ENCODE data around the gene RNF114. TPM values are rescaled to one million over a fixed set of nuclear protein-coding genes. Genes with fewer than 3 reads are reported as not detected.

The RNF114 gene
- total RNA-seq, 5 donors from 2014 or later (not counting 1 experiment from before 2014, with no cell fraction given), result 83.5 to 109 (median 95.7) TPM

DNA sequence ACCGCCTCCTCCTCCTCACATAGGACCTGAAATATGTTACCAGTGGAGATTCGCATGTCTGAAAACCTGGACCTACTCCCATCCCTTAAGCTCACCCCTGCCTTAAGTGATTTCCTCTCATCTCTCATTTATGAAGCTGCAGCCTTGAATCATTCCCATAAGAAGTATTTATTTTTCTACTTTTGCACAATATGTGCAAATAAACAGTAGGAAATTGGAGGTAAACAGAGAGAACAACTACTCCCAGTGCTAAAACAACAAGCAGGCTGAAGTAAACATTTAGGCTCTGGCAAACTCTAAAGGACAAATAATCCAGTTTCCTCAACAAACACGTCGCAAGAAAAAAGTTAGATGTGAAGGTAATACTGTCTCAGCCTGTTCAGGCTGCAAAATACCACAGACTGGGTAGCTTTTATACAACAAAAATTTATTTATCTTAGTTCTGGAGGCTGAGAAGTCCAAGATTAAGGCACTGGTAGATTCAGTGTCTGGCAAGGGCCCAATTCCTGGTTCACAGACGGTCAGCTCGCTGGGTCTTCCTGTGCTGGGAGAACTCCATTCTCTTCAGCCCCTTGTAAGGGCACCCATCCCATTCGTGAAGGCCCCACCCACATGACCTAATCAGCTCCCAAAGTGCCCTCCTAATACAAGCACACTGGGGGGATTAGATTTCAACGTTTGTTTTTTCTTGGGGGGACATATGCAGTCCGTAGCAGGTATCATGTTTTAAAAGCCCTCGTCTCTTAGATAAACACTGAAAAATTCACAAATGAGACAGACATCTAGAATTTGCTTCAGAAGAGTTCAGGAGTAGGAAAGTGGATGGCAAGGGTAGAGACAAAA lies 36.4 kb upstream of the RNF114 start:
- ChIA-PET POLR2A (interaction anchor here in 1 of 2 donors (1.0 kb wide), 1 partner anchor 13 kb away, joined by 3 read pairs; no protein-coding TSS in a partner anchor), CTCF (interaction anchor here in 1 of 2 donors (0.6 kb wide), 1 partner anchor 577 kb away, joined by 5 read pairs; no protein-coding TSS in a partner anchor)
- H3K4me3 ChIP-seq (ENCODE audit: control insufficient read depth in 1 of 2, extremely low read depth in 1 of 2, low read length in 1 of 2), result no peak overlapping the region
- Mint-ChIP-seq H3K27me3 (no peaks in the 10 kb centered on the region), H3K36me3 (peaks cover 16% of the 10 kb centered on the region), H3K4me1 (peaks cover 0 to 3% (median 3%) of the 10 kb centered on the region in 3 donors), H3K27ac (peak overlapping the region in 1 of 2 donors; percentile 6), H3K4me3 (no peak overlapping the region), H3K9me3 (no peaks in the 10 kb centered on the region)
- WGBS (ENCODE audit: insufficient coverage), result 90% methylated on average over 2 of the region's 10 CpGs
- H3K27ac ChIP-seq (ENCODE audit: low read length), result no peak overlapping the region
- DNase-seq (no peak), ATAC-seq (replicated peaks in 1 of 4) (no peak)
- H3K36me3 ChIP-seq (ENCODE audit: control insufficient read depth in 2 of 2, extremely low read depth in 1 of 2, insufficient read depth in 1 of 2, low read length in 1 of 2), result peaks cover 5 to 13% of the 10 kb centered on the region in 2 donors
- H3K9me3 ChIP-seq, result no peaks in the 10 kb centered on the region
- no peaks in the 10 kb centered on the region for H3K27me3 ChIP-seq (replicated peaks in 1 of 2; ENCODE audit: control insufficient read depth in 2 of 2, extremely low read depth in 1 of 2, insufficient read depth in 2 of 2, low read length in 1 of 2)
- no peaks in the 10 kb centered on the region for H3K4me1 ChIP-seq (ENCODE audit: control insufficient read depth in 1 of 2, extremely low read depth in 1 of 2, insufficient read depth in 2 of 2, low read length in 2 of 2)

DNA sequence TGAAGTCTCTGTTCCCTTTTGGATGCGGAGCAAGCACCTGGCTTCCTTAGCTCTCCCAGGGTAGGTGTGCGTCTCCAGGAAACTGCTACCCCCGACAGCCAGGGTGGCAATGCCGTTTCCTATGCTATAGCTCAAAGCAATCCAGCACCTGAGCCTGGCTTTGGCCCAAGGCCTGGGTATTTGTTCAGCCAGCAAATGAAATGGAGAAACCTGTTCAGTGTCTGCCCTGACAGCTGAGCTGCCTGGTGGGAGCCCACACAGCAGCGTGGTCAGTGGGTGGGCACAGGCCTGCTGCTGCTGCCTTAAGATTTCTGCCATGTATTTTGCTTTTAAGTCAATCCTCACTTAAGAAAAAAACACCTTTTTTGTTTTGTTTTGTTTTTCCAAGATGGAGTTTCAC lies 34.6 kb upstream of the RNF114 start:
- no peak for DNase-seq
- Mint-ChIP-seq H3K27ac (no peak overlapping the region), H3K4me1 (no peaks in the 10 kb centered on the region), H3K27me3 (no peaks in the 10 kb centered on the region), H3K36me3 (peaks cover 31% of the 10 kb centered on the region), H3K9me3 (no peaks in the 10 kb centered on the region), H3K4me3 (no peak overlapping the region)
- POLR2A ChIA-PET, result no interaction called here
- Histone ChIP-seq H3K36me3 (ENCODE audit: control insufficient read depth in 2 of 2, extremely low read depth in 1 of 2, insufficient read depth in 1 of 2, low read length in 1 of 2) (peaks cover 21 to 30% of the 10 kb centered on the region in 2 donors), H3K27ac (ENCODE audit: low read length) (no peak overlapping the region), H3K4me3 (ENCODE audit: control insufficient read depth in 1 of 2, extremely low read depth in 1 of 2, low read length in 1 of 2) (no peak overlapping the region), H3K9me3 (no peaks in the 10 kb centered on the region), H3K27me3 (replicated peaks in 1 of 2; ENCODE audit: control insufficient read depth in 2 of 2, extremely low read depth in 1 of 2, insufficient read depth in 2 of 2, low read length in 1 of 2) (no peaks in the 10 kb centered on the region), H3K4me1 (ENCODE audit: control insufficient read depth in 1 of 2, extremely low read depth in 1 of 2, insufficient read depth in 2 of 2, low read length in 2 of 2) (no peaks in the 10 kb centered on the region)
- WGBS (ENCODE audit: insufficient coverage), result 94% methylated on average over 5 of the region's 5 CpGs
- no peak for ATAC-seq (replicated peaks in 1 of 4)
- CTCF ChIA-PET, result no interaction called here

DNA sequence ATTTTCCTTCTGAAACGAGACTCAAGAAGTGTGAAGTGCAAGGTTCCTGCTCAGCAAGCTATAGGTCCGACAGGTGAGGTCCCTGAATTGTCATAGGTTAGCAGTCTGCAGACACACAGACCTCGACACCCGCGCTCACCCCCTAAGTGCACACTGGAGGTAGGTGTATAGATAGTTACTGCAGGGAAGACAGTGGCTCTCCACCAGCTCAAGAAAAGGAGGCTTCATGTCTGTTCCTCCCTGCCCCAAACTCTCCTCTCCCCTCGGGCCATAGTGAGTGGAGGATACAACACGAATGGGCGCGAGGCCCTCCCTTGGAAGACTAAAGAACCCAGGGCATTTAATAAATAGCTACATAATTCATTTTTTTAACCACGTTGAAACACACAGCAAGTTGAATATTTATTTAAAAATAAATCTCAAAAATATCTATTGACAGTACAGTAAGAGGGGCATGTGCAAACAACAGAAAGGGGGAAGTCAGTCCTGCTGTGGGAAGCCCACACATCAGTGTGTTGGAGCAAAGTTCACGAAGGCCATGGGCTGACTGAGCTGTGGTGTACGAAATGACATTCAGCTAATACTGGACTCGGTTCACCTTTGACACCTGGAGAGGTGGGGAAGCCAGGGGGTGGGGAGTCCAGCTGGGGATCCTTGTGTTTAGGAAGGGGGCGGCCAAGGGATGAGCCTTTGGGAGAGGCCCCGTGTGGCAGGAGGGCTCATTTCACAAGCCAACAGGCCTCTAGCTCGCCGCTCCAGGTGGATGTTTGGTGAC lies 31.6 kb upstream of the RNF114 start:
- H3K4me3 Mint-ChIP-seq, result no peak overlapping the region
- CTCF ChIA-PET, result no interaction called here
- no peaks in the 10 kb centered on the region for H3K9me3 Mint-ChIP-seq
- no peak overlapping the region for H3K27ac Mint-ChIP-seq
- POLR2A ChIA-PET, result interaction anchor here in 1 of 2 donors (0.6 kb wide), 1 partner anchor 14 kb away, joined by 3 read pairs; no protein-coding TSS in a partner anchor
- H3K36me3 ChIP-seq (ENCODE audit: control insufficient read depth in 2 of 2, extremely low read depth in 1 of 2, insufficient read depth in 1 of 2, low read length in 1 of 2), result peaks cover 29 to 52% of the 10 kb centered on the region in 2 donors
- DNase-seq (no peak), ATAC-seq (replicated peaks in 1 of 4) (no peak)
- H3K4me1 Mint-ChIP-seq, result peaks cover 0 to 5% (median 0%) of the 10 kb centered on the region in 3 donors
- no peak overlapping the region for H3K4me3 ChIP-seq (ENCODE audit: control insufficient read depth in 1 of 2, extremely low read depth in 1 of 2, low read length in 1 of 2)
- H3K27me3 ChIP-seq (replicated peaks in 1 of 2; ENCODE audit: control insufficient read depth in 2 of 2, extremely low read depth in 1 of 2, insufficient read depth in 2 of 2, low read length in 1 of 2), result no peaks in the 10 kb centered on the region
- 89% methylated on average over 6 of the region's 17 CpGs for WGBS (ENCODE audit: insufficient coverage)
- no peaks in the 10 kb centered on the region for H3K9me3 ChIP-seq
- peaks cover 38% of the 10 kb centered on the region for H3K36me3 Mint-ChIP-seq
- no peak overlapping the region for H3K27ac ChIP-seq (ENCODE audit: low read length)
- H3K4me1 ChIP-seq (ENCODE audit: control insufficient read depth in 1 of 2, extremely low read depth in 1 of 2, insufficient read depth in 2 of 2, low read length in 2 of 2), result peaks cover 0 to 2% of the 10 kb centered on the region in 2 experiments
- H3K27me3 Mint-ChIP-seq, result no peaks in the 10 kb centered on the region

DNA sequence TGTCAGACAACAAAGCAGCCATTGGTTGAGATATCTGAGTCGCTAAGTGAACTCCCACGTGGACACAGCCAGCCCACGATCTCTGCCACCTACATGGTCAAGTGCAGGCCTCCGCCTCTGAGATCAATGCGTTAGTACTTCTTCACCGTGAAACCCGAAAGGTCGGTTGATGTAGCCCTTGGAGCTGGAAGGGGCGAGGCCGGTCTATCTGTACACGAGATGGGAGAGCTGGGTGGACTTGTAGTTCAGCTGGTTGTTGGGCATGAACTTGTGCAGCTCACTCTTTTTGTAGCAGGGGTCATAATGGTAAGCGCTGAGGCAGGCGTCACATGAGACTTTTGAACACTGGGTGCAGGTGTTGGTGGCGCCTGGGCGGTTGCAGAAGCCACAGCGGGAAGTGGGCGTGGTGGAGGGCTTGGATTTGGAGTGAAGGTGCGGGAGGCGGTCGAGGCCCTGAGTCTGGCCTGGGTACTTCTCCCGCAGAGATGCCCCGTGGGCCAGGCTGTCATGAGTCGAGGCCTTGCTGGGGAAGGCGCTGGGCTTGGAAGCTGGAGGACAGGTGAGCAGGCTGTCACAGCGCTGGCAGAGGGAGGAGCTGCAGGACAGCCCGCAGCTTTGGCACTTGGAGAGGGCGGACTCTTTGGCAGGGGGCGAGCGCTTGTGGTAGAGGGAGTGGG lies 30.6 kb upstream of the RNF114 start:
- Histone ChIP-seq H3K4me3 (ENCODE audit: control insufficient read depth in 1 of 2, extremely low read depth in 1 of 2, low read length in 1 of 2) (no peak overlapping the region), H3K36me3 (ENCODE audit: control insufficient read depth in 2 of 2, extremely low read depth in 1 of 2, insufficient read depth in 1 of 2, low read length in 1 of 2) (peaks cover 33 to 56% of the 10 kb centered on the region in 2 donors), H3K27ac (ENCODE audit: low read length) (no peak overlapping the region), H3K27me3 (replicated peaks in 1 of 2; ENCODE audit: control insufficient read depth in 2 of 2, extremely low read depth in 1 of 2, insufficient read depth in 2 of 2, low read length in 1 of 2) (no peaks in the 10 kb centered on the region), H3K4me1 (ENCODE audit: control insufficient read depth in 1 of 2, extremely low read depth in 1 of 2, insufficient read depth in 2 of 2, low read length in 2 of 2) (peaks cover 0 to 2% of the 10 kb centered on the region in 2 experiments), H3K9me3 (no peaks in the 10 kb centered on the region)
- ATAC-seq (replicated peaks in 1 of 4) (no peak), DNase-seq (no peak)
- 92% methylated on average over 29 of the region's 29 CpGs for WGBS (ENCODE audit: insufficient coverage)
- Mint-ChIP-seq H3K9me3 (no peaks in the 10 kb centered on the region), H3K27ac (no peak overlapping the region), H3K4me1 (peaks cover 0 to 5% (median 3%) of the 10 kb centered on the region in 3 donors), H3K4me3 (no peak overlapping the region), H3K36me3 (peaks cover 39% of the 10 kb centered on the region), H3K27me3 (no peaks in the 10 kb centered on the region)
- ChIA-PET POLR2A (interaction anchor here in 1 of 2 donors (0.6 kb wide), 1 partner anchor 13 kb away, joined by 3 read pairs; no protein-coding TSS in a partner anchor), CTCF (interaction anchor here in 1 of 2 donors (1.1 kb wide), 1 partner anchor 9 kb away, joined by 5 read pairs; no protein-coding TSS in a partner anchor)

DNA sequence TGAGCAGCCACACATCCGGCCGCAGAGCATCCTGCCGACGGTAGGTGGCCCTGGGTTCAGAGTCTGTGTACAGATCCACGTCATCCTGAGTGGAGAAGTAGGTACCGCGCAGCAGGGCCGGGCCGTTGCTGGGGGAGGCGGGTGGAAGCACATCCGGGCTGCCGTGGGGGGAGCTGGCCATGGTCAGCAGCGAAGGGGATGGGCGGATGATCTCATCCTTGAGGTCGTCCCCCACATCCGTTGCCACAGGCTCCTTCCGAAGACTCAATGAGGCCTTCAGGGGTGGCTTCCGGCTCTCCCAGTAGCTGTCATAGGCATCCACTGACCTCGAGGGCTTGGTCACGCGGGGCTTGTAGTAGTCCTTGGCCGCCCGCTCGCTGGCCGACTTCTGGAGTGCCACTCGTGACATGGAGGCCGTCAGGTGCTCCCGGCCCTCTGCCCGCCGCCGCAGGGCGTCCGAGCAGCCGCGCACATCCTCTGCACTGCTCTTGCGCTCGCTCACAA lies 30.0 kb upstream of the RNF114 start:
- Mint-ChIP-seq H3K4me3 (no peak overlapping the region), H3K27me3 (no peaks in the 10 kb centered on the region), H3K36me3 (peaks cover 39% of the 10 kb centered on the region), H3K27ac (no peak overlapping the region), H3K4me1 (peaks cover 3 to 9% (median 8%) of the 10 kb centered on the region in 3 donors), H3K9me3 (no peaks in the 10 kb centered on the region)
- ATAC-seq (replicated peaks in 1 of 4), result peak in 1 of 4 experiments; percentile 31
- Histone ChIP-seq H3K9me3 (no peaks in the 10 kb centered on the region), H3K4me1 (ENCODE audit: control insufficient read depth in 1 of 2, extremely low read depth in 1 of 2, insufficient read depth in 2 of 2, low read length in 2 of 2) (peaks cover 0 to 2% of the 10 kb centered on the region in 2 experiments), H3K27ac (ENCODE audit: low read length) (no peak overlapping the region), H3K4me3 (ENCODE audit: control insufficient read depth in 1 of 2, extremely low read depth in 1 of 2, low read length in 1 of 2) (no peak overlapping the region), H3K27me3 (replicated peaks in 1 of 2; ENCODE audit: control insufficient read depth in 2 of 2, extremely low read depth in 1 of 2, insufficient read depth in 2 of 2, low read length in 1 of 2) (no peaks in the 10 kb centered on the region), H3K36me3 (ENCODE audit: control insufficient read depth in 2 of 2, extremely low read depth in 1 of 2, insufficient read depth in 1 of 2, low read length in 1 of 2) (peaks cover 33 to 56% of the 10 kb centered on the region in 2 donors)
- ChIA-PET POLR2A (interaction anchor here in 1 of 2 donors (1.3 kb wide), 1 partner anchor 10 kb away, joined by 3 read pairs; no protein-coding TSS in a partner anchor), CTCF (interaction anchor here in 1 of 2 donors (1.1 kb wide), 1 partner anchor 10 kb away, joined by 5 read pairs; no protein-coding TSS in a partner anchor)
- WGBS (ENCODE audit: insufficient coverage), result 95% methylated on average over 36 of the region's 37 CpGs
- no peak for DNase-seq
